H1 (cell line): ENCODE measurements around the gene CKAP2L. TPM values are rescaled to one million over a fixed set of nuclear protein-coding genes. Genes with fewer than 3 reads are reported as not detected.
A peak's percentile ranks its signal among the peaks of the same experiment; 100 is the strongest.

Source experiments
- CTCF ChIA-PET: fragments of 300-600 bp; sonication (Branson Sonifier 250); formaldehyde crosslinking; loops from one replicate; lab custom pipeline; 2021; ENCODE audit not compliant: partially characterized antibody; lab: Charles Lee
- POLR2A ChIA-PET: fragments of 300-600 bp; sonication (Branson Sonifier 250); formaldehyde crosslinking; loops from one replicate; lab custom pipeline; 2021; ENCODE audit warnings: inconsistent platforms; ENCODE audit not compliant: partially characterized antibody; lab: Charles Lee
- DNase-seq, 2 experiments: peaks; one replicate each; pipeline versions ENCODE4 v3.0.0 to v3.0.0-alpha.2; 2010 to 2022; ENCODE audit warnings: low spot score in 2 of 2, low read depth in 1 of 2, mixed read lengths in 1 of 2
- FAIRE-seq: peaks from 2 replicates; lab custom pipeline; 2011; peaks lifted over from hg19 to GRCh38; lab: Jason Lieb, UNC
- H2AFZ ChIP-seq: 2 replicates; pipeline ENCODE4 v1.8.1; 2012; ENCODE audit warnings: low read length, inconsistent platforms
- H2AK5ac ChIP-seq: 2 replicates; pipeline ENCODE4 v1.6.1; 2013; ENCODE audit warnings: low read depth, low read length
- H2BK120ac ChIP-seq: replicated peaks from 2 replicates; pipeline ENCODE3; 2013; ENCODE audit warnings: low read depth, low read length, inconsistent platforms
- H2BK12ac ChIP-seq: 2 replicates; pipeline ENCODE4 v1.6.1; 2013; ENCODE audit warnings: low read depth, low read length
- H2BK15ac ChIP-seq: 2 replicates; pipeline ENCODE4 v1.6.1; 2013; ENCODE audit warnings: low read length
- H2BK20ac ChIP-seq: 2 replicates; pipeline ENCODE4 v1.6.1; 2013; ENCODE audit warnings: low read length
- H2BK5ac ChIP-seq: 2 replicates; pipeline ENCODE4 v1.6.1; 2013; ENCODE audit warnings: low read depth, low read length
- H3K14ac ChIP-seq: 2 replicates; pipeline ENCODE4 v1.6.1; 2013; ENCODE audit warnings: inconsistent platforms; ENCODE audit not compliant: insufficient read length
- H3K18ac ChIP-seq: 2 replicates; pipeline ENCODE4 v1.6.1; 2013; ENCODE audit warnings: low read length; ENCODE audit errors: extremely low read depth
- H3K23ac ChIP-seq: 2 replicates; pipeline ENCODE4 v1.6.1; 2013; ENCODE audit warnings: inconsistent platforms; ENCODE audit not compliant: insufficient read length
- H3K23me2 ChIP-seq: 2 replicates; pipeline ENCODE4 v1.6.1; 2013; ENCODE audit warnings: low read depth, low read length
- H3K27ac ChIP-seq: 2 replicates; pipeline ENCODE4 v1.6.1; 2011; ENCODE audit warnings: low read depth, low read length, inconsistent platforms
- H3K27me3 ChIP-seq, 4 experiments: replicated peaks in 1 of 4; 1 replicate in 1 of 4; 2 replicates in 3 of 4; pipeline versions ENCODE4 v1.6.1 to v1.8.1; 2011 to 2013; ENCODE audit warnings: low read length in 3 of 4, mild to moderate bottlenecking in 3 of 4, inconsistent platforms in 2 of 4, mixed read lengths in 2 of 4, moderate library complexity in 1 of 4; ENCODE audit not compliant: control insufficient read depth in 3 of 4, insufficient read depth in 3 of 4; ENCODE audit errors: extremely low read depth in 1 of 4
- H3K36me3 ChIP-seq, 4 experiments: 2 replicates each; pipeline versions ENCODE4 v1.6.1 to v1.8.1; 2011 to 2013; ENCODE audit warnings: mild to moderate bottlenecking in 4 of 4, low read length in 3 of 4, moderate library complexity in 2 of 4, control low read depth in 1 of 4, inconsistent platforms in 1 of 4; ENCODE audit not compliant: insufficient read depth in 4 of 4, control insufficient read depth in 2 of 4
- H3K4ac ChIP-seq: replicated peaks from 2 replicates; pipeline ENCODE3; 2013; ENCODE audit warnings: low read length, low read depth, mixed read lengths, inconsistent platforms; ENCODE audit not compliant: insufficient read length
- H3K4me1 ChIP-seq, 4 experiments: replicated peaks in 1 of 4; 1 replicate in 1 of 4; 2 replicates in 3 of 4; pipeline versions ENCODE4 v1.6.1 to v1.8.1; 2011 to 2013; ENCODE audit warnings: low read length in 3 of 4, inconsistent platforms in 2 of 4, mixed read lengths in 1 of 4; ENCODE audit not compliant: insufficient read depth in 4 of 4, control insufficient read depth in 3 of 4
- H3K4me2 ChIP-seq, 2 experiments: 2 replicates each; pipeline versions ENCODE4 v1.6.1 to v1.8.1; 2011 to 2013; ENCODE audit warnings: low read depth in 2 of 2, low read length in 2 of 2, control low read depth in 1 of 2, inconsistent platforms in 1 of 2, mild to moderate bottlenecking in 1 of 2; ENCODE audit not compliant: insufficient read depth in 1 of 2
- H3K4me3 ChIP-seq, 4 experiments: fragments of 200-600, 300-600 bp in 1 of 4; sonication (generic), shearing (Covaris generic), sonication (Bioruptor Twin) in 1 of 4; 2 replicates each; pipeline versions ENCODE4 v1.5.1 to v1.8.1; 2011 to 2016; ENCODE audit warnings: low read length in 4 of 4, low read depth in 3 of 4, control low read depth in 2 of 4, inconsistent platforms in 2 of 4, mild to moderate bottlenecking in 2 of 4, mixed read lengths in 1 of 4, moderate library complexity in 1 of 4; ENCODE audit not compliant: insufficient read depth in 2 of 4; ENCODE audit errors: extremely low read depth in 1 of 4
- H3K56ac ChIP-seq: replicated peaks from 2 replicates; pipeline ENCODE3; 2013; ENCODE audit warnings: low read depth, mild to moderate bottlenecking, mixed read lengths, low read length, inconsistent platforms; ENCODE audit not compliant: insufficient read length
- H3K79me1 ChIP-seq: 2 replicates; pipeline ENCODE4 v1.6.1; 2013; ENCODE audit warnings: low read depth, low read length, control low read depth
- H3K79me2 ChIP-seq, 2 experiments: 2 replicates each; pipeline versions ENCODE4 v1.6.1 to v1.8.1; 2012 to 2013; ENCODE audit warnings: low read length in 2 of 2, mild to moderate bottlenecking in 2 of 2, inconsistent platforms in 1 of 2; ENCODE audit not compliant: insufficient read depth in 2 of 2, control insufficient read depth in 1 of 2
- H3K9ac ChIP-seq, 4 experiments: replicated peaks in 1 of 4; 1 replicate in 1 of 4; 2 replicates in 3 of 4; pipeline versions ENCODE4 v1.6.1 to v1.8.1; 2011 to 2013; ENCODE audit warnings: low read depth in 3 of 4, low read length in 3 of 4, control low read depth in 2 of 4, mild to moderate bottlenecking in 2 of 4, moderate library complexity in 2 of 4, inconsistent platforms in 1 of 4; ENCODE audit errors: extremely low read depth in 1 of 4
- H3K9me3 ChIP-seq, 2 experiments: 2 replicates each; pipeline versions ENCODE4 v1.6.1 to v1.8.1; 2012 to 2013; ENCODE audit warnings: mild to moderate bottlenecking in 2 of 2, moderate library complexity in 2 of 2, control low read depth in 1 of 2, inconsistent platforms in 1 of 2, low read depth in 1 of 2, low read length in 1 of 2, mixed read lengths in 1 of 2; ENCODE audit not compliant: insufficient read depth in 2 of 2
- H4K20me1 ChIP-seq, 2 experiments: replicated peaks in 1 of 2; 2 replicates each; pipeline versions ENCODE3 to v1.8.1; 2011 to 2013; ENCODE audit warnings: inconsistent platforms in 2 of 2, low read length in 2 of 2, mild to moderate bottlenecking in 1 of 2; ENCODE audit not compliant: insufficient read depth in 2 of 2, control insufficient read depth in 1 of 2
- H4K5ac ChIP-seq: 2 replicates; pipeline ENCODE4 v1.6.1; 2013; ENCODE audit warnings: low read length, low read depth, mixed read lengths, inconsistent platforms; ENCODE audit not compliant: insufficient read length
- H4K8ac ChIP-seq: 2 replicates; pipeline ENCODE4 v1.8.0; 2013; ENCODE audit warnings: mild to moderate bottlenecking, moderate library complexity, low read length, inconsistent platforms; ENCODE audit not compliant: insufficient read depth; ENCODE audit errors: extremely low read depth
- H4K91ac ChIP-seq: replicated peaks from 2 replicates; pipeline ENCODE3; 2013; ENCODE audit warnings: low read length, mixed read lengths, inconsistent platforms; ENCODE audit not compliant: insufficient read length
- CEBPB ChIP-seq: IDR thresholded peaks from 2 replicates; pipeline ENCODE4 v1.6.1; 2012; ENCODE audit warnings: low read depth, low read length
- POU5F1 ChIP-seq: IDR thresholded peaks from 2 replicates; pipeline ENCODE4 v1.6.1; 2011; ENCODE audit warnings: low read depth, mild to moderate bottlenecking, low read length, moderate library complexity
- SUZ12 ChIP-seq: fragments of 200-600 bp; sonication (generic); IDR thresholded peaks from 2 replicates; pipeline ENCODE4 v1.6.1; 2012; ENCODE audit warnings: mild to moderate bottlenecking, inconsistent platforms, low read length, moderate library complexity, mixed read lengths
- WGBS, 2 experiments: shearing (Covaris generic) in 1 of 2; methylation state at CpG; one replicate each; pipeline versions ENCODE4 v1.1.6 to v1.1.7; 2013 to 2015; ENCODE audit warnings: low lambda C conversion rate in 2 of 2, mixed read lengths in 2 of 2, inconsistent platforms in 1 of 2, low coverage in 1 of 2, missing lambda C conversion rate in 1 of 2; ENCODE audit not compliant: insufficient replicate concordance in 2 of 2, insufficient coverage in 1 of 2, insufficient read length in 1 of 2; ENCODE audit errors: extremely low coverage in 1 of 2, missing lambda C conversion rate in 1 of 2; 5-methylcytosine and 5-hydroxymethylcytosine counted together
- polyA plus RNA-seq, 7 experiments: library from polyadenylated mRNA; depleted of rRNA in 3 of 7; stranded (reverse) in 5 of 7; unstranded in 2 of 7; fragments of >200 nt in 5 of 7; fragments of 200-250 nt in 2 of 7; gene quantifications; 1 replicate in 5 of 7; 2 replicates in 1 of 7; 4 replicates in 1 of 7; pipeline versions ENCODE4 v1.2.1 to v1.2.3, GENCODE V29; 2011 to 2013; ENCODE audit warnings: missing spikeins in 2 of 7, mixed read lengths in 2 of 7
- total RNA-seq: library from RNA; stranded (reverse); fragmentation: NEBNext Ultra II Directional; extraction: Animal tissue kit (Norgen Biotek cat#: 25700); gene quantifications from 2 replicates; pipeline ENCODE4 v1.2.1, GENCODE V29; 2021

The CKAP2L gene
- total and polyA plus RNA-seq, 2 of the 8 experiments (the other 6 are each of a cell fraction or from before 2014, with no cell fraction given) = 2.5 to 20.7 TPM

GRCh38 chr2:112794131-112794733 is 29.8 kb upstream of the CKAP2L start:
- ChIA-PET CTCF (interaction anchor here (0.7 to 1.6 kb wide), 2 partner anchors 91 to 147 kb away, joined by 3 to 4 read pairs; no protein-coding TSS in a partner anchor), POLR2A (no interaction called here)
- Histone ChIP-seq H3K4ac (no peak overlapping the region), H3K4me1 (peaks cover 0 to 6% (median 2%) of the 10 kb centered on the region in 4 experiments; a peak in 5 of 7 replicates), H3K27ac (no peak overlapping the region), H3K56ac (no peak overlapping the region), H3K23ac (no peak overlapping the region), H2BK15ac (no peak overlapping the region), H2BK20ac (no peak overlapping the region), H3K14ac (no peak overlapping the region), H4K91ac (no peak overlapping the region), H2BK120ac (no peak overlapping the region), H3K79me1 (no peaks in the 10 kb centered on the region), H2AK5ac (no peak overlapping the region), H4K5ac (no peak overlapping the region), H2BK5ac (0 out of 2 replicates have a peak overlapping the region, but pooled peaks have one; percentile 47), H3K79me2 (no peaks in the 10 kb centered on the region), H3K36me3 (no peaks in the 10 kb centered on the region), H4K20me1 (no peaks in the 10 kb centered on the region), H2BK12ac (no peak overlapping the region), H3K18ac (no peak overlapping the region), H2AFZ (peak overlapping the region; percentile 96)
- no peak for TF ChIP-seq POU5F1
- peak; percentile 15; the same call in 1 of the 2 replicates for TF ChIP-seq CEBPB
- TF ChIP-seq SUZ12 = no peak
- TF ChIP-seq, all 59 proteins: peak for 1
- H3K23me2 ChIP-seq = no peaks in the 10 kb centered on the region
- peaks cover 0 to 3% of the 10 kb centered on the region in 2 experiments; a peak in 2 of 4 replicates for H3K9me3 ChIP-seq
- H3K27me3 ChIP-seq = no peaks in the 10 kb centered on the region
- no peak overlapping the region for H3K9ac ChIP-seq
- no peak for FAIRE-seq
- 85% methylated on average over 5 of the region's 5 CpGs; no CpG with 5 or more reads in 1 of the 2 experiments for WGBS, 2 experiments
- H4K8ac ChIP-seq = no peak overlapping the region
- H3K4me3 ChIP-seq = no peak overlapping the region
- DNase-seq = no peak
- no peak overlapping the region for H3K4me2 ChIP-seq
